ENCODE results near the gene ELOF1. TPM values are rescaled to one million over a fixed set of nuclear protein-coding genes. Genes with fewer than 3 reads are reported as not detected.

The ELOF1 gene
- total and polyA plus RNA-seq, 12 donors: 24.9 to 91.0 (median 31.7) TPM

DNA sequence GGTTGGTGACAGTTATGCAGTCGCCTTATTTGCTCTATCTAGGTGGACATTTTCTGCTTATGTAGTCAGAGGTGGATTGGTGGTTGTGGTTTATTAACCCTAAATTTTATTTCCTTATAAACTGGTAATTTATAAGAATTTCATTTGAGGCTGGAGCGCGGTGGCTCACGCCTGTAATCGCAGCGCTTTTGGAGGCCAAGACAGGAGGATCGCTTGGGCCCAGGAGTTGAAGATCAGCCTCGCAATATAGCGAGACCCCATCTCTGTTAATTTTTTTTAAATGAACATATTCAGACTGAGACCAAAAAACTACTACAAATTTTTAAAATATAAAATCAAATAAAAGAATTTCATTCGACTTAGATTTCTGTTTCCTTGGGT lies 39.1 kb upstream of the ELOF1 start:
- H3K27ac ChIP-seq: peak overlapping the region in 9 of 10 donors; percentile 86 to 98 (median 92)
- H3K36me3 ChIP-seq: peaks cover 0 to 16% (median 0%) of the 10 kb centered on the region in 9 donors
- 67 to 69% methylated on average over 10 of the region's 10 CpGs for WGBS, 2 donors
- peak overlapping the region; percentile 78 to 100 (median 92) for H3K4me3 ChIP-seq
- no peaks in the 10 kb centered on the region for H3K27me3 ChIP-seq
- DNase-seq: no peak
- H3K9me3 ChIP-seq: no peaks in the 10 kb centered on the region
- ATAC-seq: no peak
- peaks cover 4 to 38% (median 19%) of the 10 kb centered on the region in 9 donors for H3K4me1 ChIP-seq
- intact Hi-C loops (cut with DNase I): loop anchor here in 2 of 10 donors (5.0 to 10.0 kb wide), 2 partner anchors 139 to 223 kb away; partner anchors contain the start of genes SWSAP1 (in 1 of the 2) and ZNF823 (in 1 of the 2)
- no peak for TF ChIP-seq CTCF (IDR thresholded peaks at IDR 0.05)

DNA sequence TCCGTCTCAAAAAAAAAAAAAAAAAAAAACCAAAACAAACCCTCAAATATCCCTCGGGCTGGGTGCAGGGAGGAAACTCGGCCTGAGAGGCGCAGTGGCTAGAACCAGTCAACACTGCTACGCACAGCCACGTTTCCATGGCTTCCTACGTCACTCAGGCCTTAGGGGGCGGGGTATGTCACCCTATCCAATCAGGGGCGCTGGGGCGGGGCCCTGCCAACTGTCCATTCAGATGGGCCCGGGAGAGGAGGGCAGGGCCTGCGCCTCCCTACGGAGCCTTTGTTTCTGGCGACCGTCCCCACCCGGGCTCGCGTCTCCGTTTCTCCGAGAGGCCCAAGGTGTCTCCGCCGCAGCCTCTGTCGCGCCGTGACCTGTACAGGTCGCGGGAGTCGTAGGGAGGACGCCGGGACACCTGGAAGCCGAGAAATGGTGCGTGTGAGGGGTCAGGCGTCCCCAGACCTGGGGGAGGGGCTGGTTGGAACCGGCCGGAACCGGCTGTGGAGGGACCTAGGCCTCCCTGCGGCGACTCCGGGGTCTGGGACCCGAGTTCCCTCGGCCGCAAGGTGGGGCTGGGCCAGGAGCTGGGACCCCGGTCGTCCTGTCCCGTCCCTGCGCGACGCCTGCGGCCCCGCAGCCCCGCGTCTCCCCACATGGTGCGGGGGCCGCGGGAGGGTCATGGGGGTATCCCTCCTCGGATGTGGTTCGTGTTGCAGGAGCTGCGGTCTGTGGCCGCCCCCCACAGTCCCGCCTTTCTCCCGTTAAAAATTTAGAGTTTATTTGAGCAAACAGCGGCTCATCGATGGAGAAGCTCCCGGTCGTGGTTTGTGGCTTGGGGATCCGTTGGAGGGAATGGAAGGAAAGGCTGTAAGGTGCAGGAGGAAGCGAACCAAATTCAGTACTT lies 38.4 kb upstream of the ELOF1 start, which contains the start of gene ZNF627:
ZNF627 (plus strand) TSS at position 282 of the 901 bp plus-strand sequence; CDS start at position 427, 145 bp downstream.
- DNase-seq (peak; percentile 98 to 100), ATAC-seq (peak; percentile 99 to 100 (median 100))
- peak within 1 kb of the TSS; percentile 86 to 98 (median 92) for H3K27ac ChIP-seq
- peak within 1 kb of the TSS; percentile 78 to 100 (median 92) for H3K4me3 ChIP-seq
- H3K36me3 ChIP-seq: peaks cover 0 to 12% (median 0%) of the 10 kb centered on the region in 9 donors
- no peaks in the 10 kb centered on the region for H3K9me3 ChIP-seq
- intact Hi-C loops (cut with DNase I): loop anchor here in 2 of 10 donors (5.0 to 10.0 kb wide), 2 partner anchors 140 to 223 kb away; partner anchors contain the start of genes SWSAP1 (in 1 of the 2) and ZNF823 (in 1 of the 2)
- no peaks in the 10 kb centered on the region for H3K27me3 ChIP-seq
- H3K4me1 ChIP-seq: peaks cover 4 to 34% (median 19%) of the 10 kb centered on the region in 9 donors
- peak in 6 of 9 donors; percentile 16 to 42 (median 32) for TF ChIP-seq CTCF (IDR thresholded peaks at IDR 0.05)
- WGBS, 2 donors: 0 to 1% methylated on average over 66 to 67 of the region's 67 CpGs

DNA sequence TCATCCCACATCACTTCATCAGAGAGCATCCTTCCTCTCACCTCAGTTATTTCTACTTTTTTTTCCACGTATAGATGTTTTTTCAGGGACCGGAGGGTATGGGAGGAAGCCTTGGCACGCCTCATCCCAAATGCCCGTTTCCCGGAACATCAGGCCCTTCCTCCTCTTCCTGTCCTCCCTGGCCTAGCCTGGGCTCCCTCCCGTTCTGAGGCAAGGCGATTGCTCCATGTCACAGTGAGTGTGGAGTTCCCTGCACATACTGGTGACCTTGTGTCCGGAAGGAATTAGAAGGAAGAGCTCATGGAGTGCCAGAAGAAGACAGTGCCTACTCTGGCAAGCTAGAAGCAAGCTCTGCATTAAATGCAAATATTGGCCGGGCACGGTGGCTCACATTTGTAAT lies 37.1 kb upstream of the ELOF1 start:
- ATAC-seq (no peak), DNase-seq (no peak)
- peaks cover 4 to 33% (median 19%) of the 10 kb centered on the region in 9 donors for H3K4me1 ChIP-seq
- H3K27me3 ChIP-seq: no peaks in the 10 kb centered on the region
- WGBS, 2 donors: 71 to 78% methylated on average over 10 of the region's 10 CpGs
- H3K9me3 ChIP-seq: no peaks in the 10 kb centered on the region
- TF ChIP-seq CTCF (IDR thresholded peaks at IDR 0.05): no peak
- no peak overlapping the region for H3K27ac ChIP-seq
- peaks cover 0 to 10% (median 0%) of the 10 kb centered on the region in 9 donors for H3K36me3 ChIP-seq
- intact Hi-C loops (cut with DNase I): loop anchor here in 2 of 10 donors (5.0 to 10.0 kb wide), 2 partner anchors 141 to 221 kb away; partner anchors contain the start of genes SWSAP1 (in 1 of the 2) and ZNF823 (in 1 of the 2)
- no peak overlapping the region for H3K4me3 ChIP-seq

DNA sequence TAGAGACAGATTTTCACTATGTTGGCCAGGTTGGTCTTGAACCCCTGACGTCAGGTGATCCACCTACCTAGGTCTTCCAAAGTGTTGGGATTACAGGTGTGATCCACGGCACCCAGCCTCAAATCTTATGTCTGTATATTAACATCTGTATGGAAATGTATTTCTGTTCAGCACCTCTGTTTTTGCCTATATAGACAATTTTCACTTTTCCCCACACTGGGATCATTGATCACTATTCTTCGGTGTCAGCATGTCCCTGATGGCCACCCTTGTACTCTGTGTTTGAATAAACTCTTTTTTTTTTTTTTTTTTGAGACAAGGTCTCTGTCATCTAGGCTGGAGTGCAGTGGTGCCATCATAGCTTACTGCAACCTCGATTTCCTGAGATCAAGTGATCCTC lies 35.1 kb upstream of the ELOF1 start:
- intact Hi-C loops (cut with DNase I): loop anchor here in 2 of 10 donors (5.0 to 10.0 kb wide), 2 partner anchors 97 to 219 kb away; partner anchors contain the start of gene SWSAP1 (in 1 of the 2)
- Histone ChIP-seq H3K36me3 (peaks cover 0 to 5% (median 0%) of the 10 kb centered on the region in 9 donors), H3K27me3 (no peaks in the 10 kb centered on the region), H3K4me3 (no peak overlapping the region), H3K27ac (no peak overlapping the region), H3K4me1 (peaks cover 4 to 22% (median 13%) of the 10 kb centered on the region in 9 donors), H3K9me3 (no peaks in the 10 kb centered on the region)
- DNase-seq (no peak), ATAC-seq (no peak)
- no peak for TF ChIP-seq CTCF (IDR thresholded peaks at IDR 0.05)
- 84 to 90% methylated on average over 4 of the region's 4 CpGs for WGBS, 2 donors
